ENCODE measurements around the gene GLIS2.
A peak's percentile ranks its signal among the peaks of the same experiment; 100 is the strongest.

Gene GLIS2

GRCh38 chr16:4350365-4350786, 34.5 kb downstream of the GLIS2 start:
- no peak for DNase-seq (ENCODE audit: low read depth in 2 of 3, low spot score in 2 of 3)

GRCh38 chr16:4350787-4351659, 35.2 kb downstream of the GLIS2 start, which contains the start of gene PAM16:
PAM16 (minus strand) TSS chr16:4351321; CDS start chr16:4351234, 87 bp downstream.
- peak; percentile 96 to 99 (median 98) for DNase-seq (ENCODE audit: low read depth in 2 of 3, low spot score in 2 of 3)

- no peak for DNase-seq (ENCODE audit: low read depth in 2 of 3, low spot score in 2 of 3)
Measured at GRCh38 chr16:4351880-4352279, 36.0 kb downstream of the GLIS2 start.

GRCh38 chr16:4352843-4353242, 37.0 kb downstream of the GLIS2 start:
- DNase-seq (ENCODE audit: low read depth in 2 of 3, low spot score in 2 of 3), result no peak

- no peak for DNase-seq (ENCODE audit: low read depth in 2 of 3, low spot score in 2 of 3)
Measured at GRCh38 chr16:4353675-4354074, 37.8 kb downstream of the GLIS2 start.

GRCh38 chr16:4354512-4355409, 38.9 kb downstream of the GLIS2 start:
- no peak for DNase-seq (ENCODE audit: low read depth in 2 of 3, low spot score in 2 of 3)

GRCh38 chr16:4356820-4357219, 41.0 kb downstream of the GLIS2 start:
- no peak for DNase-seq (ENCODE audit: low read depth in 2 of 3, low spot score in 2 of 3)

GRCh38 chr16:4358236-4358635, 42.4 kb downstream of the GLIS2 start:
- no peak for DNase-seq (ENCODE audit: low read depth in 2 of 3, low spot score in 2 of 3)

GRCh38 chr16:4358831-4359561, 43.1 kb downstream of the GLIS2 start:
- peak in 2 of 3 experiments; percentile 55 to 65 for DNase-seq (ENCODE audit: low read depth in 2 of 3, low spot score in 2 of 3)

- no peak for DNase-seq (ENCODE audit: low read depth in 2 of 3, low spot score in 2 of 3)
Measured at GRCh38 chr16:4359914-4360313, 44.0 kb downstream of the GLIS2 start.

GRCh38 chr16:4360538-4361021, 44.7 kb downstream of the GLIS2 start:
- no peak for DNase-seq (ENCODE audit: low read depth in 2 of 3, low spot score in 2 of 3)

- DNase-seq (ENCODE audit: low read depth in 2 of 3, low spot score in 2 of 3), result no peak
Measured at GRCh38 chr16:4361033-4361943, 45.4 kb downstream of the GLIS2 start.

GRCh38 chr16:4361944-4362311, 46.1 kb downstream of the GLIS2 start:
- DNase-seq (ENCODE audit: low read depth in 2 of 3, low spot score in 2 of 3), result no peak

GRCh38 chr16:4362476-4363135, 46.7 kb downstream of the GLIS2 start:
- no peak for DNase-seq (ENCODE audit: low read depth in 2 of 3, low spot score in 2 of 3)

- DNase-seq (ENCODE audit: low read depth in 2 of 3, low spot score in 2 of 3), result no peak
Measured at GRCh38 chr16:4364196-4365013, 48.5 kb downstream of the GLIS2 start.

- DNase-seq (ENCODE audit: low read depth in 2 of 3, low spot score in 2 of 3), result no peak
Measured at GRCh38 chr16:4365014-4365406, 49.1 kb downstream of the GLIS2 start.

- no peak for DNase-seq (ENCODE audit: low read depth in 2 of 3, low spot score in 2 of 3)
Measured at GRCh38 chr16:4365615-4366014, 49.7 kb downstream of the GLIS2 start.

- no peak for DNase-seq (ENCODE audit: low read depth in 2 of 3, low spot score in 2 of 3)
Measured at GRCh38 chr16:4366016-4366415, 50.1 kb downstream of the GLIS2 start.

Measured in activated CD8-positive, alpha-beta memory T cell treated with anti-CD3 and anti-CD28 coated beads for 48 hours (primary cell).